ENCODE results near the gene MAST1.

The MAST1 gene

GRCh38 chr19:12922959-12923358, 84.6 kb downstream of the MAST1 start:
- no peak overlapping the region for H3K4me3 ChIP-seq (ENCODE audit: low read depth, low read length)
- TF ChIP-seq, protein P1, sequence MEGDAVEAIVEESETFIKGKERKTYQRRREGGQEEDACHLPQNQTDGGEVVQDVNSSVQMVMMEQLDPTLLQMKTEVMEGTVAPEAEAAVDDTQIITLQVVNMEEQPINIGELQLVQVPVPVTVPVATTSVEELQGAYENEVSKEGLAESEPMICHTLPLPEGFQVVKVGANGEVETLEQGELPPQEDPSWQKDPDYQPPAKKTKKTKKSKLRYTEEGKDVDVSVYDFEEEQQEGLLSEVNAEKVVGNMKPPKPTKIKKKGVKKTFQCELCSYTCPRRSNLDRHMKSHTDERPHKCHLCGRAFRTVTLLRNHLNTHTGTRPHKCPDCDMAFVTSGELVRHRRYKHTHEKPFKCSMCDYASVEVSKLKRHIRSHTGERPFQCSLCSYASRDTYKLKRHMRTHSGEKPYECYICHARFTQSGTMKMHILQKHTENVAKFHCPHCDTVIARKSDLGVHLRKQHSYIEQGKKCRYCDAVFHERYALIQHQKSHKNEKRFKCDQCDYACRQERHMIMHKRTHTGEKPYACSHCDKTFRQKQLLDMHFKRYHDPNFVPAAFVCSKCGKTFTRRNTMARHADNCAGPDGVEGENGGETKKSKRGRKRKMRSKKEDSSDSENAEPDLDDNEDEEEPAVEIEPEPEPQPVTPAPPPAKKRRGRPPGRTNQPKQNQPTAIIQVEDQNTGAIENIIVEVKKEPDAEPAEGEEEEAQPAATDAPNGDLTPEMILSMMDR (IDR thresholded peaks at IDR 0.05; ENCODE audit: low read depth, low read length), result no peak

Data from WI38 (cell line).